ENCODE results near the gene MRPS14.
A peak's percentile ranks its signal among the peaks of the same experiment; 100 is the strongest.

Gene MRPS14

GRCh38 chr1:175023043-175023921 is at the start of gene MRPS14:
TSS of gene MRPS14 (minus strand) at chr1:175023425. CDS start at chr1:175023408, 17 bp downstream.
- Histone ChIP-seq H3K27me3 (ENCODE audit: control insufficient read depth, low read length) (no peaks in the 10 kb centered on the region), H3K9me3 (ENCODE audit: control insufficient read depth, insufficient read depth, low read length) (no peaks in the 10 kb centered on the region), H3K4me1 (ENCODE audit: control insufficient read depth, low read length) (peaks cover 20% of the 10 kb centered on the region), H3K79me2 (ENCODE audit: control insufficient read depth, low read length) (peaks cover 44% of the 10 kb centered on the region), H3K4me3 (ENCODE audit: low read length) (peak within 1 kb of the TSS; percentile 99), H3K36me3 (ENCODE audit: control insufficient read depth, low read length) (peaks cover 19% of the 10 kb centered on the region), H3K9me2 (replicated peaks; ENCODE audit: control insufficient read depth, low read length) (no peaks in the 10 kb centered on the region), H4K20me1 (ENCODE audit: control insufficient read depth, insufficient read depth, low read depth, low read length) (no peaks in the 10 kb centered on the region), H3K27ac (ENCODE audit: low read depth, low read length) (peak within 1 kb of the TSS; percentile 57), H3K4me2 (ENCODE audit: low read length) (peak within 1 kb of the TSS; percentile 89), H3F3A (ENCODE audit: control insufficient read depth, insufficient read depth) (peaks cover 27% of the 10 kb centered on the region)
- no peak for TF ChIP-seq CTCF (IDR thresholded peaks at IDR 0.05; ENCODE audit: low read depth, low read length, poor library complexity, severe bottlenecking)
- TF ChIP-seq EZH2phosphoT487 (IDR thresholded peaks at IDR 0.05; ENCODE audit: borderline replicate concordance, low read length) = no peak

GRCh38 chr1:175072099-175072951 is 49.1 kb upstream of the MRPS14 start:
- TF ChIP-seq CTCF (IDR thresholded peaks at IDR 0.05; ENCODE audit: low read depth, low read length, poor library complexity, severe bottlenecking) (no peak), EZH2phosphoT487 (IDR thresholded peaks at IDR 0.05; ENCODE audit: borderline replicate concordance, low read length) (no peak)
- Histone ChIP-seq H3K9me2 (replicated peaks; ENCODE audit: control insufficient read depth, low read length) (no peaks in the 10 kb centered on the region), H3K4me1 (ENCODE audit: control insufficient read depth, low read length) (no peaks in the 10 kb centered on the region), H3K36me3 (ENCODE audit: control insufficient read depth, low read length) (no peaks in the 10 kb centered on the region), H4K20me1 (ENCODE audit: control insufficient read depth, insufficient read depth, low read depth, low read length) (no peaks in the 10 kb centered on the region), H3F3A (ENCODE audit: control insufficient read depth, insufficient read depth) (no peaks in the 10 kb centered on the region), H3K27ac (ENCODE audit: low read depth, low read length) (no peak overlapping the region), H3K4me2 (ENCODE audit: low read length) (no peak overlapping the region), H3K79me2 (ENCODE audit: control insufficient read depth, low read length) (no peaks in the 10 kb centered on the region), H3K4me3 (ENCODE audit: low read length) (no peak overlapping the region), H3K9me3 (ENCODE audit: control insufficient read depth, insufficient read depth, low read length) (no peaks in the 10 kb centered on the region), H3K27me3 (ENCODE audit: control insufficient read depth, low read length) (peaks cover 34% of the 10 kb centered on the region)

- no peak overlapping the region for H3K4me2 ChIP-seq (ENCODE audit: low read length)
- no peaks in the 10 kb centered on the region for H3K9me2 ChIP-seq (replicated peaks; ENCODE audit: control insufficient read depth, low read length)
- peaks cover 34% of the 10 kb centered on the region for H3K27me3 ChIP-seq (ENCODE audit: control insufficient read depth, low read length)
- TF ChIP-seq EZH2phosphoT487 (IDR thresholded peaks at IDR 0.05; ENCODE audit: borderline replicate concordance, low read length) (no peak), CTCF (IDR thresholded peaks at IDR 0.05; ENCODE audit: low read depth, low read length, poor library complexity, severe bottlenecking) (no peak)
- no peaks in the 10 kb centered on the region for H3K4me1 ChIP-seq (ENCODE audit: control insufficient read depth, low read length)
- H3K27ac ChIP-seq (ENCODE audit: low read depth, low read length) = no peak overlapping the region
- no peaks in the 10 kb centered on the region for H3F3A ChIP-seq (ENCODE audit: control insufficient read depth, insufficient read depth)
- H4K20me1 ChIP-seq (ENCODE audit: control insufficient read depth, insufficient read depth, low read depth, low read length) = no peaks in the 10 kb centered on the region
- no peaks in the 10 kb centered on the region for H3K36me3 ChIP-seq (ENCODE audit: control insufficient read depth, low read length)
- H3K4me3 ChIP-seq (ENCODE audit: low read length) = no peak overlapping the region
- H3K79me2 ChIP-seq (ENCODE audit: control insufficient read depth, low read length) = no peaks in the 10 kb centered on the region
- H3K9me3 ChIP-seq (ENCODE audit: control insufficient read depth, insufficient read depth, low read length) = no peaks in the 10 kb centered on the region
Observed at GRCh38 chr1:175071276-175071943, 48.2 kb upstream of the MRPS14 start.
